ENCODE data around the gene TMEM128.
"Not testable (repeated sequence)": the region's sequence is repeated elsewhere in the genome, so short reads cannot be mapped to it uniquely, and the experiment has no call there.

Gene TMEM128

GRCh38 chr4:4254199-4254598 is 6.2 kb upstream of the TMEM128 start:
- no peak for DNase-seq

GRCh38 chr4:4249866-4250265 is 1.8 kb upstream of the TMEM128 start:
- no peak for DNase-seq

GRCh38 chr4:4249342-4249741 is 1.3 kb upstream of the TMEM128 start:
- not testable (repeated sequence) for DNase-seq

- DNase-seq, result no peak
Observed at GRCh38 chr4:4248885-4249203, 821 bp upstream of the TMEM128 start.

GRCh38 chr4:4247696-4248028 is 361 bp downstream of the TMEM128 start:
- DNase-seq, result no peak

- DNase-seq, result no peak
Observed at GRCh38 chr4:4245172-4245571, 2.9 kb downstream of the TMEM128 start.

GRCh38 chr4:4239551-4239950 is 8.5 kb downstream of the TMEM128 start:
- DNase-seq, result not testable (repeated sequence)

- DNase-seq, result no peak
Observed at GRCh38 chr4:4233610-4234009, 14.4 kb downstream of the TMEM128 start.

- DNase-seq, result no peak
Observed at GRCh38 chr4:4228356-4228668, 19.7 kb downstream of the TMEM128 start.

GRCh38 chr4:4227510-4228355 is 20.3 kb downstream of the TMEM128 start:
- DNase-seq, result no peak

- no peak for DNase-seq
Observed at GRCh38 chr4:4226606-4227438, 21.2 kb downstream of the TMEM128 start, which contains the start of gene OTOP1. Gene OTOP1, minus strand, starts transcription at chr4:4226929. Its CDS starts 65 bp downstream, at chr4:4226864.

- no peak for DNase-seq
Observed at GRCh38 chr4:4225915-4226605, 22.0 kb downstream of the TMEM128 start.

GRCh38 chr4:4217113-4217512 is 30.9 kb downstream of the TMEM128 start:
- DNase-seq, result no peak

GRCh38 chr4:4216648-4217047 is 31.4 kb downstream of the TMEM128 start:
- DNase-seq, result no peak

- not testable (repeated sequence) for DNase-seq
Observed at GRCh38 chr4:4213674-4214073, 34.3 kb downstream of the TMEM128 start.

GRCh38 chr4:4206204-4206603 is 41.8 kb downstream of the TMEM128 start:
- DNase-seq, result no peak

- no peak for DNase-seq
Observed at GRCh38 chr4:4204401-4204745, 43.6 kb downstream of the TMEM128 start.

GRCh38 chr4:4203688-4204400 is 44.2 kb downstream of the TMEM128 start:
- no peak for DNase-seq

- no peak for DNase-seq
Observed at GRCh38 chr4:4202510-4202909, 45.5 kb downstream of the TMEM128 start.

- no peak for DNase-seq
Observed at GRCh38 chr4:4200624-4201023, 47.4 kb downstream of the TMEM128 start.

- no peak for DNase-seq
Observed at GRCh38 chr4:4195354-4195753, 52.7 kb downstream of the TMEM128 start.

- peak; percentile 12 to 15 for DNase-seq
Observed at GRCh38 chr4:4188557-4188956, 59.5 kb downstream of the TMEM128 start.
